Thoracic aorta (tissue), 2 donors: ENCODE results near the gene OPRL1. TPM values are rescaled to one million over a fixed set of nuclear protein-coding genes. Genes with fewer than 3 reads are reported as not detected.

Experiments used
- ATAC-seq: fragments of 150-250 bp; one replicate; pipeline ENCODE4 v1.8.0; 2017; ENCODE audit warnings: low read depth; ENCODE audit not compliant: insufficient number of reproducible peaks, low FRiP score
- DNase-seq: peaks from one replicate; pipeline ENCODE4 v3.0.0-alpha.2; 2020; ENCODE audit warnings: low spot score
- H3K27ac ChIP-seq, 2 donors: fragments of 200-600 bp; sonication (generic); 1 replicate in 1 of 2; 2 replicates in 1 of 2; pipeline ENCODE4 v1.5.1; 2016; ENCODE audit warnings: mild to moderate bottlenecking in 2 of 2, moderate library complexity in 2 of 2
- H3K27me3 ChIP-seq: fragments of 200-600 bp; sonication (generic); replicated peaks from 2 replicates; pipeline ENCODE4 v1.6.0; 2016; ENCODE audit warnings: mild to moderate bottlenecking; ENCODE audit not compliant: insufficient read depth
- H3K36me3 ChIP-seq: fragments of 200-600 bp; sonication (generic); one replicate; pipeline ENCODE4 v1.5.1; 2016
- H3K4me1 ChIP-seq, 2 donors: fragments of 200-600 bp; sonication (generic); 1 replicate in 1 of 2; 2 replicates in 1 of 2; pipeline versions ENCODE4 v1.5.1 to v1.6.0; 2016; ENCODE audit warnings: low read depth in 2 of 2, mild to moderate bottlenecking in 1 of 2; ENCODE audit not compliant: control insufficient read depth in 1 of 2
- H3K4me3 ChIP-seq: fragments of 200-600 bp; sonication (generic); 2 replicates; pipeline ENCODE4 v1.5.1; 2016; ENCODE audit warnings: mild to moderate bottlenecking
- H3K9me3 ChIP-seq: fragments of 200-600 bp; sonication (generic); 2 replicates; pipeline ENCODE4 v1.5.1; 2016
- CTCF ChIP-seq: fragments of 200-600 bp; sonication (generic); IDR thresholded peaks from one replicate; pipeline ENCODE4 v1.5.1; 2019; ENCODE audit warnings: antibody characterized with exemption
- total RNA-seq, 2 donors: library from RNA; depleted of rRNA; stranded (reverse); fragments of >200 nt; gene quantifications; one replicate each; pipeline versions ENCODE4 v1.1.0 to v1.2.3, GENCODE V29; 2016

OPRL1 gene
- total RNA-seq, 2 donors from 2014 or later: 1.1 to 3.2 TPM

- ATAC-seq (no peak), DNase-seq (no peak)
- peaks cover 13 to 23% of the 10 kb centered on the region in 2 donors for H3K4me1 ChIP-seq
- H3K9me3 ChIP-seq: no peaks in the 10 kb centered on the region
- no peak for TF ChIP-seq CTCF
- H3K36me3 ChIP-seq: peaks cover 4% of the 10 kb centered on the region
- no peaks in the 10 kb centered on the region for H3K27me3 ChIP-seq
- no peak overlapping the region for H3K27ac ChIP-seq
- peak overlapping the region; percentile 65 for H3K4me3 ChIP-seq
These were observed 42.2 kb upstream of the OPRL1 start for GRCh38 chr20:64037498-64038213.

- Histone ChIP-seq H3K4me1 (peaks cover 13 to 23% of the 10 kb centered on the region in 2 donors), H3K36me3 (peaks cover 1% of the 10 kb centered on the region), H3K27me3 (no peaks in the 10 kb centered on the region), H3K4me3 (peak overlapping the region; percentile 65), H3K27ac (no peak overlapping the region), H3K9me3 (no peaks in the 10 kb centered on the region)
- ATAC-seq: no peak
- DNase-seq: no peak
- no peak for TF ChIP-seq CTCF
These were observed 41.7 kb upstream of the OPRL1 start for GRCh38 chr20:64038224-64038564.

- ATAC-seq (no peak), DNase-seq (no peak)
- Histone ChIP-seq H3K27ac (no peak overlapping the region), H3K9me3 (no peaks in the 10 kb centered on the region), H3K36me3 (no peaks in the 10 kb centered on the region), H3K4me3 (peak overlapping the region; percentile 65), H3K27me3 (no peaks in the 10 kb centered on the region), H3K4me1 (peaks cover 13 to 23% of the 10 kb centered on the region in 2 donors)
- peak; percentile 72 for TF ChIP-seq CTCF
These were observed 41.2 kb upstream of the OPRL1 start for GRCh38 chr20:64038565-64039292.

GRCh38 chr20:64039293-64040160, 40.4 kb upstream of the OPRL1 start:
- no peak for TF ChIP-seq CTCF
- H3K27ac ChIP-seq: no peak overlapping the region
- H3K36me3 ChIP-seq: no peaks in the 10 kb centered on the region
- H3K27me3 ChIP-seq: no peaks in the 10 kb centered on the region
- H3K4me1 ChIP-seq: peaks cover 13 to 23% of the 10 kb centered on the region in 2 donors
- peak overlapping the region; percentile 65 for H3K4me3 ChIP-seq
- H3K9me3 ChIP-seq: no peaks in the 10 kb centered on the region
- DNase-seq (no peak), ATAC-seq (no peak)
